Spinal cord (tissue), 10 donors: Measurements from ENCODE around the gene POLD1. TPM values are rescaled to one million over a fixed set of nuclear protein-coding genes. Genes with fewer than 3 reads are reported as not detected.
"Not testable (repeated sequence)": the region's sequence is repeated elsewhere in the genome, so short reads cannot be mapped to it uniquely, and the experiment has no call there.

ENCODE experiments used
- DNase-seq, 6 donors: peaks; one replicate each; pipeline versions ENCODE4 v3.0.0 to v3.0.0-alpha.2; 2013 to 2015; ENCODE audit warnings: low spot score in 6 of 6, low read depth in 4 of 6
- H3K27ac ChIP-seq: one replicate; pipeline ENCODE4 v1.5.1; 2013; ENCODE audit warnings: low read depth, low read length, control low read depth
- H3K27me3 ChIP-seq: one replicate; pipeline ENCODE4 v1.6.1; 2013; ENCODE audit warnings: low read length; ENCODE audit not compliant: control insufficient read depth, insufficient read depth
- H3K36me3 ChIP-seq: one replicate; pipeline ENCODE4 v1.6.1; 2013; ENCODE audit warnings: low read length; ENCODE audit not compliant: control insufficient read depth, insufficient read depth
- H3K4me1 ChIP-seq: one replicate; pipeline ENCODE4 v1.6.1; 2013; ENCODE audit warnings: low read length; ENCODE audit not compliant: control insufficient read depth, insufficient read depth
- H3K4me3 ChIP-seq: one replicate; pipeline ENCODE4 v1.5.1; 2013; ENCODE audit warnings: low read depth, low read length, control low read depth
- H3K9me3 ChIP-seq: one replicate; pipeline ENCODE4 v1.6.1; 2013; ENCODE audit warnings: low read length; ENCODE audit not compliant: control insufficient read depth, insufficient read depth
- WGBS: methylation state at CpG from one replicate; pipeline ENCODE4 v1.1.5; 2013; ENCODE audit warnings: missing lambda C conversion rate; ENCODE audit not compliant: insufficient coverage; 5-methylcytosine and 5-hydroxymethylcytosine counted together
- polyA plus RNA-seq, 2 donors: library from polyadenylated mRNA; unstranded; fragments of 120-200 nt; gene quantifications; one replicate each; pipeline ENCODE4 v1.2.1, GENCODE V29; 2013; ENCODE audit not compliant: insufficient read length in 2 of 2
- total RNA-seq, 2 donors: library from RNA; depleted of rRNA in 1 of 2; stranded (reverse); fragments of 120-200 nt in 1 of 2; fragments of >200 nt in 1 of 2; gene quantifications; one replicate each; pipeline versions ENCODE4 v1.2.3 to v1.2.4, GENCODE V29; 2013 to 2014
- donor health status: healthy.

POLD1 gene
- total and polyA plus RNA-seq, 4 donors = 13.1 to 29.1 (median 25.0) TPM

DNA sequence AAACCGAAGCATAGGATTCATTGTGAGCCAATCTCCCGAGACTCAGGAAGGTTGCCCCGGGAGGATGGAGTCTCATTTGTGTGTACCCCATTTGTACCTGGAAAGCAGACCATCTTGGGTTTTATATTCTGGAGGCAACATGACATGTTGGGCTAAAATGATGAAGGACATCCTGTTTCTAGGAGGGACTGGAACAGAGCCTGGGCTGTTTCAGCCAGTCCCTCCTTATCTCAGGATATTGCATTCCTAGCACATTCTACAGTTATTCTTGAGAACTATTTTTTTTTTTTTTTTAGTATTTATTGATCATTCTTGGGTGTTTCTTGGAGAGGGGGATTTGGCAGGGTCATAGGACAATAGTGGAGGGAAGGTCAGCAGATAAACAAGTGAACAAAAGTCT, 6.1 kb downstream of the POLD1 start:
- not testable (repeated sequence) for DNase-seq, H3K4me3 ChIP-seq, H3K27me3 ChIP-seq, H3K9me3 ChIP-seq, H3K27ac ChIP-seq
- H3K36me3 ChIP-seq = peaks cover 15% of the 10 kb centered on the region
- H3K4me1 ChIP-seq = peaks cover 14% of the 10 kb centered on the region
- no CpG with 5 or more reads among the region's 3 CpGs for WGBS

DNA sequence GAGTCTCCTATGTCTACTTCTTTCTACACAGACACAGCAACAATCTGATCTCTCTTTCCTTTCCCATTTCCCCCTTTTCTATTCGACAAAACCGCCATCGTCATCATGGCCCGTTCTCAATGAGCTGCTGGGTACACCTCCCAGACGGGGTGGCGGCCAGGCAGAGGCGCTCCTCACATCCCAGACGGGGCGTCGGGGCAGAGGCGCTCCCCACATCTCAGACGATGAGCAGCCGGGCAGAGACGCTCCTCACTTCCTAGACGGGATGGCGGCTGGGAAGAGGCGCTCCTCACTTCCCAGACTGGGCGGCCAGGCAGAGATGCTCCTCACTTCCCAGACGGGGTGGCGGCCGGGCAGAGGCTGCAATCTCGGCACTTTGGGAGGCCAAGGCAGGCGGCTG, 6.8 kb downstream of the POLD1 start:
- not testable (repeated sequence) for DNase-seq

DNA sequence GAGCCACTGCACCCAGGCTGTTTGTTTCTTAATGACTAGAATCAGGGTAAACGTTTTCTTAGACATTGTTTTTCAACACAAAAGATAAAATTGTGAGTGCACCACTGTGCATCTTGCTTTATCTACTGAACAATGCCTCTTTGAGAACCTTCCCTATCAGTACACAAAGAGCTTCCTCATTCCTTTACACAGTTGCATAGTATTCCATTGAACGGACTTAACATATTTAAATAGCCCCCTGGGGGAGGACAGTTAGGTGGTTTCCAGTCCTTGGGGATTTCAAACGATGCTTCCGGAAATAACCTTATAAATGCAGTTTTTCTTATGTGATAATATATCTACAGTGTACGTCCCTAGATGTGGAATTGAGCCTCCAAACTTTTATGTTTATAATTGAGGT, 8.6 kb downstream of the POLD1 start:
- H3K4me3 ChIP-seq = no peak overlapping the region
- H3K27me3 ChIP-seq = no peaks in the 10 kb centered on the region
- no peaks in the 10 kb centered on the region for H3K4me1 ChIP-seq
- no CpG with 5 or more reads among the region's 5 CpGs for WGBS
- DNase-seq = no peak
- H3K9me3 ChIP-seq = no peaks in the 10 kb centered on the region
- H3K27ac ChIP-seq = no peak overlapping the region
- peaks cover 4% of the 10 kb centered on the region for H3K36me3 ChIP-seq

More for the DNA sequence above, 6.8 kb downstream of the POLD1 start:
- not testable (repeated sequence) for H3K27me3 ChIP-seq, H3K9me3 ChIP-seq, H3K4me3 ChIP-seq, H3K4me1 ChIP-seq, H3K27ac ChIP-seq
- H3K36me3 ChIP-seq = peaks cover 15% of the 10 kb centered on the region
- WGBS = 99% methylated on average over 15 of the region's 23 CpGs

DNA sequence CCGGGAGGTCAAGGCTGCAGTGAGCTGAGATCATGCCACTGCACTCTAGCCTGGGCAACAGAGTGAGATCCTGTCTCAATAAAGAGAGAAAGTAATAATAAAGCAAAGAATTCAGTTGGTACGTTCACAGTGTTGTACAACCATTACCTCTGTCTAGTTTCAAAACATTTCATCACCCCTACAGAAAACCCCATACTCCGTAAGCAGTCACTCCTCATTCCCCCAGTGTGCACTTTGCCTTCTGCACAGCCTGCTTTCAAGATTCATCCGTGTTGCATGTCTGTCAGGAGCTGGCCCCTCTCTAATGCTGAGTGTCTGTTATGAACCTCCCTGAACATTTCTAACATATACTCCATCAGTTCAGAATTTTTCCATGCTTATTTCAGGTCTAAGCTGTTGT, 9.4 kb downstream of the POLD1 start:
- Histone ChIP-seq H3K36me3 (peaks cover 7% of the 10 kb centered on the region), H3K4me3 (no peak overlapping the region), H3K27ac (no peak overlapping the region), H3K4me1 (no peaks in the 10 kb centered on the region), H3K27me3 (no peaks in the 10 kb centered on the region), H3K9me3 (no peaks in the 10 kb centered on the region)
- DNase-seq = no peak
- WGBS = 95% methylated on average over 4 of the region's 4 CpGs

DNA sequence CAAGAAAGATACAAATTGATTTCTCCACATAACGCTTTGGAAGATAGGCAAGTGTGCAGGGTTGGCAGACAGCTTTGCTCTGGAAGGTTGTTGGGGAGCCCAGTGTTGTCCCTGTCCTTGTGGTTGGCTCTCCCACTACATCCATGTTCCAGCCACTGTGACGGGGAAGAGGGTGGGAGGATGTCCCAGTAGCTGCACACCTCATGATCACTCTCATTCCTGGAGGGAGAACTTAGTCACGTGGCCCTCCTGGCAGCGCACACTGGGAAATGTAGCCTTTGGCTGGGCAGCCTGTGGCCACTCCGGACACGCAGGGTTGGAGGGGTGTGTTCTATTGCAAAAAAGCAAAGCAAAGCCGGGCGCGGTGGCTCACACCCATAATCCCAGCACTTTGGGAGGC, 9.9 kb downstream of the POLD1 start:
- no peaks in the 10 kb centered on the region for H3K27me3 ChIP-seq
- WGBS = no CpG with 5 or more reads among the region's 9 CpGs
- peaks cover 11% of the 10 kb centered on the region for H3K36me3 ChIP-seq
- DNase-seq = no peak
- no peak overlapping the region for H3K4me3 ChIP-seq
- H3K9me3 ChIP-seq = no peaks in the 10 kb centered on the region
- H3K27ac ChIP-seq = no peak overlapping the region
- no peaks in the 10 kb centered on the region for H3K4me1 ChIP-seq

DNA sequence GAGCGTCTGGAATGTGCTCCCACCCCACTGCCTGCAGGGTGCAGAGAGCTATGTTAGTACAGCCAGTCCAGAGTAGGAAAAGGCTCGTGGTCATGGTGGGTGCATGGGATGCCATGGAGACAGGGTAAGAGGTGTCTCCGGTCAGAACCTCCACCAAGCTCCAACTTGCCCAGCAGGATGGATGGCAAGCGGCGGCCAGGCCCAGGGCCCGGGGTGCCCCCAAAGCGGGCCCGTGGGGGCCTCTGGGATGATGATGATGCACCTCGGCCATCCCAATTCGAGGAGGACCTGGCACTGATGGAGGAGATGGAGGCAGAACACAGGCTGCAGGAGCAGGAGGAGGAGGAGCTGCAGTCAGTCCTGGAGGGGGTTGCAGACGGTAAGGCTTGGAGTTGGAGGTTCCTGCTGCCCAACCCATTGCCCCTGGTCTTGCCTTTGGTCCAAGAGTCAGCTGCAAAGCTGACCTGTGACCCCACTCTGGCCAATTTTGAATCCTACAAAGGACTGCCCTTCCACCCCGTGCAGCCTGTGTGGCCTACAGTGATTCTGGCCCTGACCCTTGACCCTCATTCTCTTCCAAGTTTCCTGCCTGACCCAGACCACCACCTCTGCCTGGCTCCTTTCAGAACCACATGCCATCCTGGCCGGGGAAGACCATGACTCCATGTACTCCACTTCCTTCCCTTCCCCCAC, 14.7 kb downstream of the POLD1 start:
- Histone ChIP-seq H3K36me3 (peaks cover 38% of the 10 kb centered on the region), H3K4me3 (no peak overlapping the region), H3K27ac (no peak overlapping the region), H3K27me3 (no peaks in the 10 kb centered on the region), H3K4me1 (no peaks in the 10 kb centered on the region), H3K9me3 (no peaks in the 10 kb centered on the region)
- DNase-seq = no peak
- WGBS = 82% methylated on average over 10 of the region's 13 CpGs

DNA sequence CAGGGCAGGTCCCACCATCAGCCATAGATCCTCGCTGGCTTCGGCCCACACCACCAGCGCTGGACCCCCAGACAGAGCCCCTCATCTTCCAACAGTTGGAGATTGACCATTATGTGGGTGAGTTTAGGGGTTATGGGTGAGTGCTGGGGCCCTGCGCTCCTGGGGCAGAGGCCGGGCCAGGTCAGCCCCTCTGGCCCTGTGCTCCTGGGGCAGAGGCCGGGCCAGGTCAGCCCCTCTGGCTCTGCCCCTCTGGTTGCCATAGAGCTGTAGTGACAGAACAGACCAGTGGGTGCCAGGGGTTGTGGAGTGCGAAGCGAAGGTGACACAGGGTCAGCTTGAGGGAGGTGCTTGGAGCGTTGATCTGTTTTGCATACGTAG, 15.2 kb downstream of the POLD1 start:
- H3K27me3 ChIP-seq = no peaks in the 10 kb centered on the region
- no peak overlapping the region for H3K27ac ChIP-seq
- H3K36me3 ChIP-seq = peaks cover 39% of the 10 kb centered on the region
- DNase-seq = no peak
- 100% methylated on average over 5 of the region's 10 CpGs for WGBS
- H3K4me3 ChIP-seq = no peak overlapping the region
- no peaks in the 10 kb centered on the region for H3K4me1 ChIP-seq
- no peaks in the 10 kb centered on the region for H3K9me3 ChIP-seq

DNA sequence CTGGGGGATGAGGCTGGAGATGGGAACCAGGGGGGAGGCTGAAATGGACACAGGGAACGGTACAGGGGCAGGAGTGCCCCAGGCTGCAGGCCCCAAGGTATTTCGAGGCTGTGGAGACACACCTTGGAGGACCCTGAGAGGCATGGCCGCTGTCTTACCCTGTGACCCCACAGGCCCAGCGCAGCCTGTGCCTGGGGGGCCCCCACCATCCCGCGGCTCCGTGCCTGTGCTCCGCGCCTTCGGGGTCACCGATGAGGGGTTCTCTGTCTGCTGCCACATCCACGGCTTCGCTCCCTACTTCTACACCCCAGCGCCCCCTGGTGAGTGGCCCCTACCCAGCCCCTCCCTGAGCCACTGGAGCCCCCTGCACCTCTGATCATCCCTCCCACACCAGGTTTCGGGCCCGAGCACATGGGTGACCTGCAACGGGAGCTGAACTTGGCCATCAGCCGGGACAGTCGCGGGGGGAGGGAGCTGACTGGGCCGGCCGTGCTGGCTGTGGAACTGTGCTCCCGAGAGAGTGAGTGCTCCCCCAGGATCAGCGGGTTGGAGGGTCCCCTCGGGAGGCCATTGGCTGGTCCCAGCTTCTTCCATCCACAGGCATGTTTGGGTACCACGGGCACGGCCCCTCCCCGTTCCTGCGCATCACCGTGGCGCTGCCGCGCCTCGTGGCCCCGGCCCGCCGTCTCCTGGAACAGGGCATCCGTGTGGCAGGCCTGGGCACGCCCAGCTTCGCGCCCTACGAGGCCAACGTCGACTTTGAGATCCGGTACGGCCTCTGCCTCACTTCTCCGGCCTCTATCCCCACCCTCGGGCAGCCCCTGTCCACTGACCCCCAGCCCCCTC, 17.7 kb downstream of the POLD1 start:
- no peak overlapping the region for H3K27ac ChIP-seq
- peaks cover 54% of the 10 kb centered on the region for H3K36me3 ChIP-seq
- H3K4me1 ChIP-seq = no peaks in the 10 kb centered on the region
- WGBS = 94% methylated on average over 45 of the region's 48 CpGs
- no peaks in the 10 kb centered on the region for H3K27me3 ChIP-seq
- H3K9me3 ChIP-seq = no peaks in the 10 kb centered on the region
- DNase-seq = no peak
- H3K4me3 ChIP-seq = no peak overlapping the region

DNA sequence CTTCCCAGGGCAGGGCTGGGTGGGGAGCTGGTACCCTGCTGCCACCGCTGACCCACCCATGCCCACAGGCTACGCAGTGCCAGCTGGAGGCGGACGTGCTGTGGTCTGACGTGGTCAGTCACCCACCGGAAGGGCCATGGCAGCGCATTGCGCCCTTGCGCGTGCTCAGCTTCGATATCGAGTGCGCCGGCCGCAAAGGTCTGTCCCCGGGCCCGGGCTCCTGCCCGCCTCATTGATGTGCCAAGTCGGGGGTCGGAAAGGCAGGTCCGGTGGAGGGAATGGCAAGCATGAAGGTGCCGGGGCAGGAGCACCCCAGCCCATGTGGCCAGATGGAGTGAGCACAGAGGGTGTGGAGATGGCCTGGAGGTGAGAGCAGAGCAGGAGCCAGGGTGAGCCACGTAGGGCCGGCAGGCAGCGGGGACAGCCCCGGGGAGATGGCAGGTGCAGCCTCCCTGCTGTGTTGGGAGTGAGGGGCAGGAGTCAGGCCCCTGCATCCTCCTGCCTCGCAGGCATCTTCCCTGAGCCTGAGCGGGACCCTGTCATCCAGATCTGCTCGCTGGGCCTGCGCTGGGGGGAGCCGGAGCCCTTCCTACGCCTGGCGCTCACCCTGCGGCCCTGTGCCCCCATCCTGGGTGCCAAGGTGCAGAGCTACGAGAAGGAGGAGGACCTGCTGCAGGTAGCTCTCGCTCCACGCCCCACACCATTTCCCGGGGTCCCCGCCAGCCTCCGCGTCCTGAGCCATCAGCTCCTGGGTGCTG, 18.6 kb downstream of the POLD1 start:
- no peaks in the 10 kb centered on the region for H3K9me3 ChIP-seq
- H3K4me1 ChIP-seq = no peaks in the 10 kb centered on the region
- 96% methylated on average over 38 of the region's 41 CpGs for WGBS
- peaks cover 60% of the 10 kb centered on the region for H3K36me3 ChIP-seq
- DNase-seq = no peak
- H3K27ac ChIP-seq = no peak overlapping the region
- H3K4me3 ChIP-seq = no peak overlapping the region
- no peaks in the 10 kb centered on the region for H3K27me3 ChIP-seq
